Frontal cortex (tissue), 4 donors: ENCODE measurements around the gene PLD4. TPM values are rescaled to one million over a fixed set of nuclear protein-coding genes. Genes with fewer than 3 reads are reported as not detected.

Experiments
- DNase-seq, 2 donors: peaks; one replicate each; pipeline ENCODE4 v3.0.0; 2012; ENCODE audit warnings: low spot score in 2 of 2
- FAIRE-seq: peaks from 2 replicates; lab custom pipeline; 2012; peaks lifted over from hg19 to GRCh38; lab: Jason Lieb, UNC
- total RNA-seq: library from RNA; depleted of rRNA; stranded (reverse); fragments of >200 nt; gene quantifications from one replicate; pipeline ENCODE4 v1.2.3, GENCODE V29; 2014
- donor health status: control.
- donor health status: control.
- donor health status: control.

The PLD4 gene
- total RNA-seq, 1 donor from 2014 or later: 3.7 TPM

DNA sequence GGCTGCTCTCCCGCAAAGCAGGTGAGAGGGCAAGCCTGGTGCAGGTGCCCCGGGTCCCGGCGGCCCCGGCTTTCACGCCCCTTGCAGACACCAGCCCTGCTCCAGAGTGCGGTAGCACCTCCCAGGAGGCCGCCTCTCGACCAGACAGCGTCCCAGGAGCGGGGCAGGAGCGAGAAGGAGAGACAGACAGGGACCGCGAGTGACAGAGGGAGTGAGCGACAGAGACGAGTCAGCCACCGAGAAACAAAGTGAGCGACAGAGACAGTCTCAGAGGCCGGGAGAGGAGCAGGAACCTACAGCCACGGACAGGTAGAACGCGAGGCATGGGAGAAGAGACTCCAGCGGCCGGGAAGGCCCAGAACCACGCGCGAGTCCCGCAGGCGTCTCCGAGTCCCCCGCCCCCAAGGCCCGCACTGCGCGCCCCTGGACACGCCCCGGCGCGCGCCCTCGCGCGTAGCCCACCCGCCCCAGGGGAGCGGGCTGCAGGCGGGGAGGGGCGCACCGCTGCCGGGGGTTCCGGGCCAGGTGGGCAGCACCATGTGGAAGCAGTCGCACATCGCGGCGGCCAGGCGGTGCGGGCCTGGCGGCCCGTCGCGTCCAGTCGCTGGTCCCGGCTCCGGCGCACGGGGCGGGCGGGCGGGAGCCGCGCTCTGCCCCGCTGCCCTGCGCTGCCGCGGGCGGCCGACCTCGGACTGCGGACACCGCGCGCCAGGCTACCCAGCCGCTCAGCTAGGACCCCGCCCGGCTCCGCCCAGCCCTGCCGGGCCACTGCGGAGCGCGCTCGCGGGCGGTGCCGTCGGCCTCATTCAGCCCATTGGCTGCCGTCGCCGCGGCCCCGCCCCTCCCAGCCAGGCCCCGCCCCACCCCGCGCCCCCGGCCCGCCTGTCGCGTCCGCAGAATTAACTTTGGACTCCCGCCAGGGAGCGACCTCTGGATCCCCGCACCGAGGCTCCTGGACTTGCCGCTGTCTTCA is 53.3 kb downstream of the PLD4 start, which contains the start of gene AHNAK2:
Gene AHNAK2, minus strand, starts transcription at position 694 of the 973 bp plus-strand sequence. Its CDS starts 137 bp downstream, at position 557.
- no peak for FAIRE-seq
- peak; percentile 74 to 83 for DNase-seq

DNA sequence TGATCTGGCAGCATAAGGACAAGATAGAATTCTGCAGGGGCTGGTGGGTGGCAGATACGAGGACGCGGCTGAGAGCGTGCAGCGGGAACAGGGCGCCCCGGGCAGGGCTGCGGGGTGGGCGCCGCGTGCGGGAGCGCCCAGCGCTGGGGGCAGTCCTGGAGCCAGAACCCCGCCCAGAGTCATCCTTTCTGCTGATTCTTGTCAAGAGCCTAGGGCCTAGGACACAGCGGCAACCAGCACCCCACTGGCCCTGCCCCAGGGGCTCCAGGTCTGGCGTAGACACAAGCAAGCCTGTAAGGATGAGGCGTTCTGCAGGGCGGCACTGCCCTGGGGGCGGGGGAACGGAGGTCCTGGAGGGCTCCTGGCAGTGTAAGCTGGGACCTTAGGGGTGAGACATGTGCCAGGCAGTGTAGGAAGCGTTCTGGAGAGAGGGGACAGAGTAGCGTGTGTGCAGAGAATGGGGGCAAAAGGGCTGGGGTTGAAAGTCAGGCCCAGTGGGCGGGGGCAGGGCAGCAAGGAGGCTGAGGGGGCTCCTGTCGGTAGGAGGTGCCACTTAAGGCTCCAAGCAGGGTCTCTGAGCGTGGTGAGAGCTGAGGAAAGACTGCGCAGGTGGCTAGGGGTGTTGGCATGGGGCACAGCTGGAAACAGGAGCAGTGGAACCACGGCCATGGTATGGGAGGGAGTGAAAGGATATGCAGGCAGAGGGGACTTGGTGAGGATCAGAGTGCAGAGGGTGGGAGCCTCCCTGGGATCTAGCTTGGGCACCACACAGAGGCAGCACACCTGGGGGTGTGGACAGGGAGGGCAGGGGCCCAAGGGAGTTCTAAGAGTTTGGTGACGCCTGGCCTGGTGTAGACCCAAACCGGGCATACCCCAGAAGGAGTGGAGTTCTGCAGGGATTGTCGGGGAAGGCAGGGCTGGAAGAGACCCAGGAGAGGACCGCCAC is 54.3 kb downstream of the PLD4 start:
- FAIRE-seq: no peak
- no peak for DNase-seq

DNA sequence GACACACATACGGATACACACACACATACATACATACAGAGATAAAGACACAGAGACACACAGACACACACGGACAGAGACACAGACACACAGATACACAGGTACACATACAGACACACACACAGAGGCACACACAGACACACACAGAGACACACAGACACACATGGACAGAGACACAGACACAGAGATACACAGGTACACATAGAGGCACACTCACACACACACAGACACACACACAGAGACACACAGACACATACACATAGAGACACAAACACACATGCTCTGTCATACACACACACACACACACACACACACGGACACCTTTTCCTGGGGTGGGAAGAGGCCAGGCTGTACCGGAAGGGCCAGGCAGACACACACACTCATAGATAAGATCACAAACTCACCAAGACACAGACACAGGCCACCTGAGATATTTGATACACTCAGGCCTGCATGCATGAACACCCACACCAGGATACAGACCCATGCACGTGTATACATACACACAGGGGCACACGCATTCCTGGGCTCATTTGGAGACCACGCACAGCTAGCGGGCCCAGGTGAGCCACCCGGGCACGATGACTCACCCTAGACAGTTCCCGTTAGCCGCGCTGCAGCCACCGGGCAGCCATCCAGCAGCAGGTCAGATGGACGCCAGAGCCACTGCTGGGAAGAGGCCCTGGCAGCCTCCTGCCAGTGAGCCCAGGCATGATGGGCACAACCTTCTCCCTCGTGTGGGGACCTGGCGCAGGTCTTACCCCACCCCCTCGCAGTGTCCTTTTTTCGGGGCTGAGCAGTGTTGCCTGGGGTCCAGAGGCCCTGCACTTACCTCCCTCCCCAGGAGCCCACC is 55.3 kb downstream of the PLD4 start:
- no peak for FAIRE-seq
- no peak for DNase-seq

DNA sequence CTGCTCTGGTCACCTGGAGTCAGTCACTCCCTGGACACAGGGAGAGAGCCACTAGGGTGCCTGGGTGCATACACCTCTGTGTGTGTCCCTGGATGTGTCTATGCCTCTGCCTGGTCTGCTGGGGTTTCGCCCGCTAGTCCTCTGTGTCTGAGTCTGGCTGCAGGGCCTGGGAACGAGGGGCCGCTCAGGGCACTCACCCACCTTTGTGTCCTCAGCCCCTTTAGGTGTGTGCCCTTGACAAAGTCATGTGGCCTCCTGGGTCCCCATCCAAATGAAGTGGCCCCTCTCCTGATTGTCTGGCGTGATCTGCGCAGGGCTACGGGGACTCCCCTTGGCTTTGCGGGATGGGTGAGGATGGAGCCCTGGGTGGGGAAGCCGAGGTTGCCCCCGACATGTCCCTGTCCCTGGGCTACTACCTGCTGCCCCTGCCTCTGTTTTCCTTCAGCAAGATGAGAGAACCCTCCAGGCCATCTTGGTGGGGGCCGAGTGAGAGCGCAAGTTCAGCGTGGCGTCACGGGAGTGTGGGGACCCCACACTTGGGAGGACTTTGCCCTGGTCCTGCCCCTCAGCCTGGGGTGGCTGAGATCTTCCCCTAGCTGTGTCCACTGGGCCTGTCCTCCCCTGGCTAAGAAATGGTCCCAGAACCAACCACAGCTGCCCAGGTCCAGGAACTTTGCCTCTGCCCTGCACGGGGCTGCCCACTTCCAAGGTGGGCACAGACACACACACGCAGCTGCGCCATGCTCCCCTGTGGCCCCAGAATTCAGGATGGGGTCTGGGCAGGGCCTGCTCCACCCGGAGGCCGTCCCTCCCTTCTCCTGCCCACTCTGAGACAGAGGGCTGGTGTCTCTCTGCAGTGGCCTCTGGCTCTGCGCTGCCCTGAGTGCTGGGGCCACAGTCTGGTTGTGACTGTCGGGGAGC is 56.2 kb downstream of the PLD4 start:
- no peak for FAIRE-seq
- DNase-seq: no peak

DNA sequence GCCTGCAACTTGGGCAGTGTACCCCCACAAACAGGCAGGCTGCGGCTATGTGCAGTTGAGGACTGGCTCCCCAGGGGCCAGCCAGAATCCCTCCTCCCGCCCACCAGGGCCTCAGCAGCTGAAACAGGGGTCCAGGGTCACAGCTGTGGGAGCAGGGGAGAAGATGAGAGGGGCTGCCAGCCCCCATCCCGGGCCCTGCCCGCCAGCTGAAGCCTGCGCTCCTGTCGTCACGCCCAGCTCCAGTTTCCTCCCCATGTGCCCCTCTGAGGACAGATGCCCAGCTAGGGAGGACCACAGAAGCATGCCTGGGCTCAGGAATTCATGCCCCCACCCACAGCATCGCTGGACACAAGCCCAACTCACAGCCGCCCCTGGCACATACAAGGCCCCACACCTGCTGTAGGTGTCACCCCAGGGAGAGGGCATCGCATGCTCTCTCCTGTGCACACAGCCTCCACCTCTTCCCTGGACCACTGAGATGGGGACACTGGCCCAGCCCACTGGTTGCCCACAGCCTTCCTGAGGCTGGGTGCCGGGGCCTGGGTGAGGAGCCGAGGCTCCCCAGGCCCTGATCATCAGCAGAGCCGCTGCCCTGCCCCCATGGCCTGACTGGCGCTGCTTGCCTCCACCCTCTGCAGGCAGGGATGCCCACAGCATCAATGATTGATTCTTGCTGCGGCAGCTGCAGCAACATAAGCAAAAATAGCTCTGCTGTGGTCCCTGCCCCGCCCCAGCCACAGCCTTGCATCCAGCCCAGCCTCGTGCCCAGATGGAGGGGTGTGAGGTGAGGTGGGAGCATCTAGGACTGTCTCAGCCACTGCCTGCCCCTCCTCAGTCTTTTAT is 57.2 kb downstream of the PLD4 start:
- no peak for DNase-seq
- FAIRE-seq: no peak

DNA sequence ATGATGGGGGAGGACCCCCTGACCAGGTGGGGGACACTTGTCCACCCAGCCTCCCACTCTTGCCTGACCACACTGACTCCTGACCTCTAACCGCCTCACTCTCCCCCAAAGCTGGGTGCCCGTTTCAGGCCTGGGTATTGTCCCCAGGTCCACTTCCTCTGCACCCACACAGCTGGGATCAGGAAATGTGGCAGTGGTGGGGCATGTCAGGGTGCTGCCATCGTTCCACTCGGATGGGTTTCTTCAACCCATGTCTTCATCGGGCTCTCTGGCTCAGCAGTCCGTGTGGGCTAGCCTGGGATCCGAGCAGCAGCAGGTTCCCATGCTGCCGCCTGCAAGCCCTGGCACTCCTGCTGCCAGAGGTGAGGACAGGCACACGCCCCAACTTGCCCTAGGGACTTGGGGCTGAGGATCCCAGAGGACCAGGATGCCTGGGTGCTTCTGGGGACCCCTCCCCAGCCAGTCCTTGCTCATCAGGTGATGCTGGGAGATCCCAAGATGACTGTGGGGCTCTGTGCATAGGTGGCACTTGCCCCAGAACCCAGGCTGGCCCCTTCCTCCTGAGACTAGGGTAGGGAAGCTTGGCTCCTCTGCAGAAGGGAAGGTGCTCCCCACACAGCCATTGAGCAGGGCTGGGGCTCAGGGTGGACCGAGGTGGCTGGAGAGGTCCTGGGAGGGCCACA is 58.0 kb downstream of the PLD4 start:
- FAIRE-seq (no peak), DNase-seq (no peak)

Other genes starting within 250 kb of the PLD4 start
- 5.3 TPM for gene INF2, start 235.3 kb upstream of the PLD4 start, total RNA-seq
- gene ADSS1, start 200.7 kb upstream of the PLD4 start, total RNA-seq: 1.6 TPM
- 20.4 TPM for gene SIVA1, start 171.7 kb upstream of the PLD4 start, total RNA-seq
- gene AKT1, start 129.1 kb upstream of the PLD4 start, total RNA-seq: 130 TPM
- 0.41 TPM for gene ZBTB42, start 123.8 kb upstream of the PLD4 start, total RNA-seq
- gene CEP170B, start 59.6 kb upstream of the PLD4 start, total RNA-seq: 18.3 TPM
- 20.0 TPM for gene AHNAK2, start 53.5 kb downstream of the PLD4 start, total RNA-seq
- gene CLBA1, start 60.9 kb downstream of the PLD4 start, total RNA-seq: 13.0 TPM
- gene CDCA4, start 96.2 kb downstream of the PLD4 start, total RNA-seq: 11.0 TPM
- 1.2 TPM for gene GPR132, start 140.6 kb downstream of the PLD4 start, total RNA-seq
- 21.2 TPM for gene JAG2, start 243.9 kb downstream of the PLD4 start, total RNA-seq